HT-29 (cell line): ENCODE measurements around the gene MPDU1. TPM values are rescaled to one million over a fixed set of nuclear protein-coding genes. Genes with fewer than 3 reads are reported as not detected.
"Not testable (repeated sequence)": the region's sequence is repeated elsewhere in the genome, so short reads cannot be mapped to it uniquely, and the experiment has no call there.

ENCODE experiments used
- DNase-seq: peaks from one replicate; pipeline ENCODE4 v3.0.0-alpha.2; 2015; ENCODE audit warnings: low spot score
- small RNA-seq: library from RNA; depleted of rRNA; stranded (forward); fragments of <200 nt; gene quantifications from one replicate; pipeline ENCODE3, GENCODE V24; 2014
- total RNA-seq: library from RNA; depleted of rRNA; stranded (reverse); fragments of >200 nt; shearing (Covaris generic); gene quantifications from 2 replicates; pipeline ENCODE4 v1.2.3, GENCODE V29; 2014; rRNA removed

MPDU1 gene
- total RNA-seq, 1 experiment from 2014 or later, result 81.4 TPM

DNA sequence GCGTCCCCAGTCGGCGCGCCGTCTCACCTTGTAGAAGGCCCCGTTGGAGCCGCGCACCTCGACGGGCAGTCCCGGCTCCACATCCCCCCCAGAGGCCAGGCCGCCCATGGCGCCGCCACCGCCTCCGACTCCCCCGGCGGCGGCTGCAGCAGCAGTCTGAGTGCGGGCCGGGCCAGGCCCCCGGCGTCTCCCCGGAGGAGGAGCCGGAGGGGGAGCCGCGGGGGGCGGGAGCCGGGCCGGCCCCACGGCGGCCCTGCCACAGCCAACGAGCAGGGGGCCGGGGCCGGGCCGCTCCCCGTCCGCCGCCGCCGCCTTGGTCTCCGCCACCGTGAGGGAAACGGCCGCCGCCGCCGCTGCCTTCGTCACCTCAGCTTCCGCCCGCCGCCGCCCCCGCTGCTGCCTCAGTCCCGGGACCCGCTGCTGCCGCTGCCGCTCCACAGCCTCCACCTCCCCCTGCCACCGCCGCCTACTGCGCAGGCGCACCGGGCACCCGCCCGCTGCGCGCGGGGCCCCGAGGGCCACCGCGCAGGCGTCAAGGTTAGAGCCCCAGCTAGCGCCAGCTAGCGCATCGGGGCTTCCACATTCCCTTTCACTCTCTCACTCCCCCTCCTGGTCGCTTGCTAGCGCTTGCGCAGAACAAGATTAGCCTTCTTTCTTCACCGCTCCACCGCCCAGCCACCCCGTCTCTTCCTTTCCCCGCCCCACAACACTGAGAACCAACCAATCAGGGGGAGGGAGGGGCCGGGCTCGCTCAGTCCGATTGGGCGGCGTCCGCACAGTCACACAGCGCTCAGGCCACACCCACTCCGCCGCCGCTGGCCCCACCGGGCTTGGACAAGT, 31.0 kb downstream of the MPDU1 start, which contains the start of gene FXR2:
Gene FXR2 (minus strand): TSS at position 473 of the 840 bp plus-strand sequence. CDS start 365 bp downstream, at position 108.
- DNase-seq, result peak; percentile 97

DNA sequence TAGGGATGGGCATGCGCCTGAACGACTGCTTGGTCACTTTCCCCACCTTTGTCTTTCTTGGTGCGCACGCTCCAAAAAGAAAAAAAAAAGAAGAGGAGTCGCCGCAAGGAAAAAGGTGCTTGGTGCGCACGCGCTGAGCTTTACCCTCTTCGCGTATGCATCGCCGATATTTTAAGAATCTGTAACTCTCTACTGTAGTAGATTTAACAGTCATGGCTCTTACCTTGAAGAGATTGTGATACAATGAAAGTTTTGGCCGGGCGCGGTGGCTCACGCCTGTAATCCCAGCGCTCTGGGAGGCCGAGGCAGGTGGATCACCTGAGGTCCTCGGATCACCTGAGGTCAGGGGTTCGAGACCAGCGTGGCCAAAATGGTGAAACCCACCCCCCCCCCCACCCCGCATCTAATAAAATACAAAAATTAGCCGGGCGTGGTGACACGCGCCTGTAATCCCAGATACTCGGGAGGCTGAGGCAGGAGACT, 31.7 kb downstream of the MPDU1 start:
- no peak for DNase-seq

DNA sequence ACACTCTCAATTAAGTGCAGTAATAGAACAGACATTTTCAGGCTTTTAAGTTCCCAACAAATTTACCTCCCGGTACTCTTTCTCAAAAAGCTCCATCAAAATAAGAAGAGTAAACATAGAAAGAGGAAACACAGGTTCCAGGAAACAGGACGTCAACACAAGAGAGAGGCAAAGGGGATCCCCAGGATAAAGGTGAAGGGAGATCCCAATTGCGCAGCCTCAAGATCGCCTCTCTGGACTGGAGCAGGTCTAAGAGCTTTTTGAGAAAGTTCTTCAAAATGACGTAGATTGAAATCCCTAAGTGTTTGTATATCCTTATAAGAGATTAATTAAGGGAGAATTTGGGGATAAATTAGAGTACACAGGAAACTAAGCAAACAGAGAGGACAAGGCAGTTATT, 35.0 kb downstream of the MPDU1 start:
- no peak for DNase-seq

DNA sequence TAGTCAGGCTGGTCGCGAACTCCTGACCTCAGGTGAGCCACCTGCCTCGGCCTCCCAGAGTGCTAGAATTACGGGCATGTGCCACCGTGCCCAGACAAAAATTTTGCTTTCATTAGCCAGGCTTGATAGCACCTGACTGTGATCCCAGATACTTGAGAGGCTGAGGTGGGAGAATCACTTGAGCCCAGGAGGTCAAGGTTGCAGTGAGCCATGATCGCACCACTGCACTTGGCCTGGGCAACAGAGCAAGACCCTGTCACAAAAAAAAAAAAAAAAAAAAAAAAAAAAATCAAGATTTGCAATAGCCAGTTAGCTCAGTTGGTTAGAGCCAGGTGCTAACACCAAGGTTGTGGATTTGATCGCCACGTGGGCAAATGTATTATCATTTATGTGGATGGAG, 37.2 kb downstream of the MPDU1 start:
- no peak for DNase-seq

DNA sequence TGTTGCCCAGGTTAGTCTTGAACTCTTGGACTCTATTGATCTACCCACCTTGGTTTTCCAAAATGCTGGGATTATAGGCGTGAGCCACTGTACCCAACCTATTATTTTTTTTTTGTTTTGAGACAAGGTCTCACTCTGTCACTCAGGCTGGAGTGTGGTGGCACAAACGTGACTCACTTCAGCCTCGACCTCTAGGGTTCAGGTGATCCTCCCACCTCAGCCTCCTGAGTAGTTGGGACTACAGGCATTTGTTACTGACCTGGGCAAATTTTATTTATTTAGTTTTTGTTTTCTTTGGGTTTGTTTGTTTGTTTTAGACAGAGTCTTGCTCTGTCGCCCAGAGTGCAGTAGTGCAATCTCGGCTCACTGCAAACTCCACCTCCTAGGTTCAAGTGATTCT, 40.0 kb downstream of the MPDU1 start:
- no peak for DNase-seq

DNA sequence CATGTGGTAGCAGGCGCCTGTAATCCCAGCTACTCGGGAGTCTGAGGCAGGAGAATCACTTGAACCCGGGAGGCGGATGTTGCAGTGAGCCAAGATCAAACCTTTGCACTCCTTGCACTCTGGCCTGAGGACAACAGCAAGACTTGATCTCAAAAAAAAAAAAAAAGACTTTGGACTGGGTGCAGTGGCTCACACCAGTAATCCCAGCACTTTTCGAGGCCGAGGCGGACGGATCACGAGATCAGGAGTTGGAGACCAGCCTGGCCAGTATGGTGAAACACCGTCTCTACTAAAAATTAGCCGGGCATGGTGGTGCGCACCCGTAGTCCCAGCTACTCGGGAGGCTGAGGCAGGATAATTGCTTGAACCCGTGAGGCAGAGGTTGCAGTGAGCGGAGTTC, 42.1 kb downstream of the MPDU1 start:
- DNase-seq, result not testable (repeated sequence)

DNA sequence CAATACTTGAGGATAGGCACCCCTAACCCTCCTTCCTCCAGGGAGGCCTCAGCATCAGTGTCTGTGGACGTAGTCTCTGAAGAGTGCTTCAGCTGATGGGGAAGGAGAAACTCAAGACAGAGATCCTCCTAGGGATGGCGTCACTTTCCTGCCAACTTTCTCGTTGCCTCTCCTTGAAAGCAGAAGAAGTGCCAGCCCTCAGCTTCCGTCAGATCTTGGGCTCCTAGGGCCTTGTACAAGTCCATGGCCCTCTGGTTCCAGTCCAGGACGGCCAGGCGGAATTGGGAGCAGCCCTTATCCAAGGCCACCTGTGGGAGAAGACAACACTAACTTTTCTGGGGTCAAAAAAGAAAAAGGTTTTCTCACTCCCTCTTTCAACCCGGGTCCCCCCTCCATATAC, 42.7 kb downstream of the MPDU1 start:
- DNase-seq, result no peak

DNA sequence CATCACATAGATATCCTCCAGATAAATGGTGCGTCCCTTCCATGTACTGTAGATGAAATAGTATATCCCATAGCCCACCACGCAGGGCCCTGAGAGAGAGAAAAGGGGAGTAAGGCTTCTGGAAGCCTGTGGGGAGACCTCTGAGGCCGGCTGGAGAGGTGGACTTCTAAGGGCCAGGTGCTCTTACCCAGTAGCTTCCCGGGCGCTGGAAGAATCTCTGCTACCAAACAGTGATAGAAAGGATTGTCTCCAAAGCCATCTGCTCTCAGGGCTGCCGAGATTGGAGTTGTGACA, 43.3 kb downstream of the MPDU1 start:
- DNase-seq, result no peak

DNA sequence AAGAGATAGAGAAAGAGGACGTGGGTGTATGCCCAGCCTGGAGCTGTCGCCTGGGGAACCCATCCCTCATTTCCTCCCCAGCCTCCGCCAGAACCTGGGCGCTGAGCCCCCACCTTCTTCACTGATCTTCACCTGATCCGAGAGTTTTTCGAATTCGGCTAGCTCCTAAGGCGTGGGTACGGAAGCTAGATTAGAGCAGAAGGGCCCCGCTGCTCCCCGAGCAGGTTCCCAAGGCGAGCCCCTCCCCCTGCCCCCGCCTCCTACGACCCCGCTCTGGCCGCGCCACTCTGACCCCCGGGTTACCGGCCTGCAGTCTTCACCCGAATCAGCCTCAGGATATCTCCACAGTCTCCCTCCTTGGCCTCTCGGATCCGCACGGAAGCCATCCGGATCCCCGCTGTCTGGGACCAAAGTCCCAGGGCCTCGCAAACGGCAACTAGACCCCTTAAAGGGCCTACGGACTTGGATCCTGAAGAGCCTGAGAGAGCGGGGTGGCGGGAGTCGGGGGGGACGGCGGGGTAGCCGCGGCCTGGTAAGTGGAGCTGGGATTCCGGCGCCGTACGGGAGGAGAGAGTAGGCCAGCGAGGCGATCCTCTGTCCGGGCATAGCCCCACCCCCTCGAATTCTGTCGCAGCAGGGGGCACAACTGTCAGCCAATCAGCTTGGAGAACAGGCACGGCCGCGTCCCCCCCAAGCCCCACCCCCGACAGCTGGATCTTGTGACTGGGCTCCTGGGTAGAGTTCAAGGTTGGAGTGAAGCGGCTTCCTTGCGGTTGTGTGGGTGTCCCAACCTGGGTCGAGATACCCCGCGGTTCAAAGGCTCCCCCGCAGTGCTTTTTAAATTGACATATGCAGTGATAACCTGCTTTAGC, 43.8 kb downstream of the MPDU1 start, which contains the start of gene SAT2:
Gene SAT2 (minus strand): TSS at position 572 of the 872 bp plus-strand sequence. CDS start 186 bp downstream, at position 386.
- peak; percentile 55 for DNase-seq

DNA sequence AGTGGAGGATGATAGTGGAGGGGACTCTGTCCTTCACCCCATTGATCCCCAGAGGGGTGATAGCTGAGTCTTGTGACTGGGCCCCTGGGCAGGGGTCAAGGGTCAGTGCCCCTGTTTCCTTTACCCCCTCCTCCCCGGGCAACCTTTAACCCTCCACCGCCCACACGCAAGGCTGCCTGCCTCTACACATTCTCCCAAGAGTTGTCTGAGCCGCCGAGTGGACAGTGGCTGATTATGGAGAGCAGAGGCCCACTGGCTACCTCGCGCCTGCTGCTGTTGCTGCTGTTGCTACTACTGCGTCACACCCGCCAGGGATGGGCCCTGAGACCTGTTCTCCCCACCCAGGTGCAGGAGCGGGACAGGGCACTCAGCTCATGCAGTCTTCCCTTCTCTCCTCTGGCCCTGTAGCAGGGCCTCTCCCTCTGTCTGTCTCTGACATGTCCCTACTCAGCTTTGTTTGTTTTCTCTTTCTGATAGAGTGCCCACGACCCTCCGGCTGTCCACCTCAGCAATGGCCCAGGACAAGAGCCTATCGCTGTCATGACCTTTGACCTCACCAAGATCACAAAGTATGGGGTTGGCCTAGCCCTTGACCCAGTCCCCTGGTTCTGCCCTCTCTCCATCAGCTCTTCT, 46.4 kb downstream of the MPDU1 start, which contains the start of gene SHBG:
Gene SHBG (plus strand): TSS at position 197 of the 633 bp plus-strand sequence. CDS start 38 bp downstream, at position 235.
- DNase-seq, result no peak

DNA sequence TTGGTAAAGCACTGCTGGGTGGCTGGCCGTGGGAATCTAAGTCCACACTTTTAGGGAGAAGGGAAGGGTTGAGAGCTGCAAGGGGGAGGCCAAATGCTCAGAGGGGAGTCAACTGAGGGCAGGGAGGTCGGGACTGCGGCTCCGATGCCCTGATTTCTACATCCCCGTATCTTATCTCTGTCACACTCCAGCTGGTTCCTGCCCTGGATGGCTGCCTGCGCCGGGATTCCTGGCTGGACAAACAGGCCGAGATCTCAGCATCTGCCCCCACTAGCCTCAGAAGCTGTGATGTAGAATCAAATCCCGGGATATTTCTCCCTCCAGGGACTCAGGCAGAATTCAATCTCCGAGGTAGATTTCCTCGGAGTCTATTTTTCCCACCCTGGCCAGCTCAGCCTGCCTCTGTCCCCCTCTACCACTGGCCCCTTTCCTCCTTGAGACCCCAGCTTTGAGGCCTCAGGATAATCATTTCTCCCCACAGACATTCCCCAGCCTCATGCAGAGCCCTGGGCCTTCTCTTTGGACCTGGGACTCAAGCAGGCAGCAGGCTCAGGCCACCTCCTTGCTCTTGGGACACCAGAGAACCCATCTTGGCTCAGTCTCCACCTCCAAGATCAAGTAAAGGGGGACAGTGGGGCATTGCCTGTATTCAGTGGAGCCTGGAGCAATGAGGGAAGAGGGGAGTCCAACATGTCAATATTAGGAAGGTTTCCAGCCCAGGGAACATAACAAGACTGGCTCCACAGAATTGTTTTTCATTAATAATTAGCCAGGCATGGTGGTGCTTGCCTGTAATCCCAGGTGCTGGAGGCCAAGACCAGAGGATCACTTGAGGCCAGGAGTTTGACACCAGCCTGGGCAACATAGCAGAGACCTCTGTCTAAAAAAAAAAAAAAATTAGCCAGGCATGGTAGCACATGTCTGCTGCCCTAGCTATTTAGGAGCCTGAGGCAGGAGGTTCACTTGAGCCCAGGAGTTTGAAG, 48.0 kb downstream of the MPDU1 start:
- no peak for DNase-seq

DNA sequence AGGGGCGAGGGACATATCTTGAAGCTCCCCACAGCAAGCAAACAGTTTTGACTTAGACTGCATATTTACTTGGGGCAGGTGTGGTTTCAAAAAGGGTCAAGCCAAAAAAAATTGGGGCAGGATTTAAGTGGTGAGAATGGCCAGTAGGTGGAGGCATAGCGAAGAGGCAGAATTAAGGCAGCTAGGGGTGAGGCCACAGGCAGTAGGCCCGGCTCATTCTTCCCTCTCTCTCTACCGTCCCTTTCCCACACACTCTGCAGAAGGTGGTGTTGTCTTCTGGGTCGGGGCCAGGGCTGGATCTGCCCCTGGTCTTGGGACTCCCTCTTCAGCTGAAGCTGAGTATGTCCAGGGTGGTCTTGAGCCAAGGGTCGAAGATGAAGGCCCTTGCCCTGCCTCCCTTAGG, 48.8 kb downstream of the MPDU1 start:
- DNase-seq, result peak; percentile 25

DNA sequence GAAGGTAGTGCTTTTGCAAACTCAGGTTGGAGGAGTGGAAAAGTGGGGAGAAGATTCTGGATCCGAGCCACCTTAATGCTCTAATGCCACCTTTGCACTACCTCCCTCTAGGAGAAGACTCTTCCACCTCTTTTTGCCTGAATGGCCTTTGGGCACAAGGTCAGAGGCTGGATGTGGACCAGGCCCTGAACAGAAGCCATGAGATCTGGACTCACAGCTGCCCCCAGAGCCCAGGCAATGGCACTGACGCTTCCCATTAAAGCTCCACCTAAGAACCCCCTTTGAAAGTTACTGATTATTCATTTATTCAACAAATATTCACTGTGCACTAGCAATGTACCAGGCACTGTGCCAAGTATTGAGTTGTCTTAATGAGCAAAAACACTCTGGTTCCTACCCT, 49.4 kb downstream of the MPDU1 start:
- no peak for DNase-seq

DNA sequence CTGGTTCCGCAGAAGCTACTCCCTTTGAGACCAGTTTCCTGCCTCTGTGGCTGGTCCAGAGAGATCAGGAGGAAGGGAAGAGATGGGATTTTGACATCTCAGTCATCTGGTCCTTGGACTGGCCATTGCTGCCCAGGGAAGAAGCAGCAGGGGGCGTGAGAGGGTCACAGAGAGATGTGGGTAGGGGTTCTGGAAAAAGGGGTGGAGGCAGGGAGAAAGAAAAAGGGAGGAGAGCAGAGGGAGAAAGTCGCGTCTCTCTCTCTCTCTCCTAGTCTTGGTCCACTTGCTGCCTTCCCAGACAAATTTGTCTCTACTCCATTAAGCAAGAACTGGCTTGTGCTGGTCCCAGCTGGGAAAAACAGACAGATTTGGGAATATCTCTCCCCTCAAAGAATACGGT, 50.7 kb downstream of the MPDU1 start:
- peak; percentile 20 for DNase-seq

DNA sequence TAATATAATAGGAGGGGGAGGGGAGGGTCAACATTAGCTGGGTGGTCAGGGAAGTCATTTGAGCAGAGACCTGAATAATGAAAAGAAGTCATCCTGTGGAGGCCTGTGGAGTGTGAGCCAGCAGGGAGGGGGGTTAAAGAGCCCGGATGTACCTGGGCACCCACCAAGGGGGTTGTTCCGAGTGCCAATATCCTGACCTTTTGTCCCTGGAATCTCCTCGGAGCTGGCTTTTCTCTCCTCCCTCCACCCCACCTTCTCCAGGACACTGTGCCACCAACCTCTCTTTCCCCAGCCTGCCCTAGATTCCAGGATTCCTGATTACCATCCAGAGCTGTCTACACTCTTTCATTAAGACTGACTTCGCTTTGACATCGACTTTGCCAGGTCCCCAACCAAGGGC, 52.5 kb downstream of the MPDU1 start:
- DNase-seq, result no peak

Small RNA genes lying within 50 kb of the gene (small RNA-seq; reads per million reads assigned to genes)
- gene CD68 (not detected), gene RF00019 (not detected), gene SNORA48 (not detected), gene SNORD10 (not detected)

Other genes with a start within 250 kb of the MPDU1 start
- 0.08 TPM in 1 of 2 replicates, not detected in the other for gene ACAP1, start 247.3 kb upstream of the MPDU1 start, total RNA-seq
- 5.0 and 6.2 TPM in 2 replicates for gene KCTD11, start 231.7 kb upstream of the MPDU1 start, total RNA-seq
- not detected in 2 replicates for gene TMEM95, start 228.7 kb upstream of the MPDU1 start, total RNA-seq
- 4.8 and 9.4 TPM in 2 replicates for gene TNK1, start 202.8 kb upstream of the MPDU1 start, total RNA-seq
- gene PLSCR3, start 189.3 kb upstream of the MPDU1 start, total RNA-seq, result 28.5 and 32.4 TPM in 2 replicates
- gene TMEM256, start 179.8 kb upstream of the MPDU1 start, total RNA-seq, result 84.6 and 111 TPM in 2 replicates
- 2.2 and 2.7 TPM in 2 replicates for gene NLGN2, start 176.0 kb upstream of the MPDU1 start, total RNA-seq
- gene SPEM1, start 163.5 kb upstream of the MPDU1 start, total RNA-seq, result not detected in 2 replicates
- gene SPEM2, start 158.2 kb upstream of the MPDU1 start, total RNA-seq, result not detected in 2 replicates
- gene SPEM3, start 155.0 kb upstream of the MPDU1 start, total RNA-seq, result not detected in 2 replicates
- 11.7 and 19.4 TPM in 2 replicates for gene TMEM102, start 148.4 kb upstream of the MPDU1 start, total RNA-seq
- gene FGF11, start 144.3 kb upstream of the MPDU1 start, total RNA-seq, result 0.46 and 0.52 TPM in 2 replicates
- gene CHRNB1, start 138.8 kb upstream of the MPDU1 start, total RNA-seq, result 0.83 and 1.6 TPM in 2 replicates
- 8.4 and 10.0 TPM in 2 replicates for gene ZBTB4, start 104.2 kb upstream of the MPDU1 start, total RNA-seq
- gene SLC35G6, start 102.4 kb upstream of the MPDU1 start, total RNA-seq, result 0.28 TPM in 1 of 2 replicates, not detected in the other
- gene POLR2A, start 99.5 kb upstream of the MPDU1 start, total RNA-seq, result 26.0 and 58.6 TPM in 2 replicates
- not detected in 2 replicates for gene TNFSF12, start 34.8 kb upstream of the MPDU1 start, total RNA-seq
- gene TNFSF13, start 25.1 kb upstream of the MPDU1 start, total RNA-seq, result 15.6 and 19.1 TPM in 2 replicates
- gene SENP3, start 21.9 kb upstream of the MPDU1 start, total RNA-seq, result 73.2 and 74.3 TPM in 2 replicates
- gene CD68, start 4.2 kb upstream of the MPDU1 start, total RNA-seq, result 4.0 and 6.6 TPM in 2 replicates
- gene SOX15, start 6.2 kb downstream of the MPDU1 start, total RNA-seq, result 0.70 TPM in 1 of 2 replicates, not detected in the other
- gene FXR2, start 31.0 kb downstream of the MPDU1 start, total RNA-seq, result 23.8 and 30.3 TPM in 2 replicates
- gene SAT2, start 44.0 kb downstream of the MPDU1 start, total RNA-seq, result 3.2 and 5.4 TPM in 2 replicates
- gene SHBG, start 46.3 kb downstream of the MPDU1 start, total RNA-seq, result 0.13 TPM in 1 of 2 replicates, not detected in the other
- not detected in 2 replicates for gene ATP1B2, start 67.1 kb downstream of the MPDU1 start, total RNA-seq
- 57.1 and 61.0 TPM in 2 replicates for gene TP53, start 103.6 kb downstream of the MPDU1 start, total RNA-seq
- gene WRAP53, start 104.6 kb downstream of the MPDU1 start, total RNA-seq, result 18.5 and 23.0 TPM in 2 replicates
- gene EFNB3, start 121.3 kb downstream of the MPDU1 start, total RNA-seq, result not detected in 2 replicates
- 0.21 TPM in 1 of 2 replicates, not detected in the other for gene DNAH2, start 133.9 kb downstream of the MPDU1 start, total RNA-seq